ENCODE results near the gene GMDS.

Gene GMDS

GRCh38 chr6:2140438-2141128, 104.8 kb downstream of the GMDS start:
- in situ Hi-C loops (cut with HindIII; ENCODE audit: low sequenced_read_pairs) = no loop called here

- in situ Hi-C loops (cut with HindIII; ENCODE audit: low sequenced_read_pairs) = no loop called here
These were observed 110.0 kb downstream of the GMDS start for GRCh38 chr6:2135401-2135800.

- in situ Hi-C loops (cut with HindIII; ENCODE audit: low sequenced_read_pairs) = no loop called here
These were observed 110.9 kb downstream of the GMDS start for GRCh38 chr6:2134554-2134953.

- in situ Hi-C loops (cut with HindIII; ENCODE audit: low sequenced_read_pairs) = no loop called here
These were observed 111.6 kb downstream of the GMDS start for GRCh38 chr6:2133716-2134310.

- in situ Hi-C loops (cut with HindIII; ENCODE audit: low sequenced_read_pairs) = no loop called here
These were observed 112.5 kb downstream of the GMDS start for GRCh38 chr6:2132916-2133315.

GRCh38 chr6:2132416-2132815, 113.0 kb downstream of the GMDS start:
- in situ Hi-C loops (cut with HindIII; ENCODE audit: low sequenced_read_pairs) = no loop called here

GRCh38 chr6:2129182-2129621, 116.2 kb downstream of the GMDS start:
- in situ Hi-C loops (cut with HindIII; ENCODE audit: low sequenced_read_pairs) = no loop called here

- in situ Hi-C loops (cut with HindIII; ENCODE audit: low sequenced_read_pairs) = no loop called here
These were observed 117.9 kb downstream of the GMDS start for GRCh38 chr6:2127484-2127911.

- in situ Hi-C loops (cut with HindIII; ENCODE audit: low sequenced_read_pairs) = no loop called here
These were observed 119.1 kb downstream of the GMDS start for GRCh38 chr6:2126351-2126750.

GRCh38 chr6:2125158-2125557, 120.2 kb downstream of the GMDS start:
- in situ Hi-C loops (cut with HindIII; ENCODE audit: low sequenced_read_pairs) = no loop called here

- in situ Hi-C loops (cut with HindIII; ENCODE audit: low sequenced_read_pairs) = no loop called here
These were observed 121.1 kb downstream of the GMDS start for GRCh38 chr6:2124260-2124709.

- in situ Hi-C loops (cut with HindIII; ENCODE audit: low sequenced_read_pairs) = no loop called here
These were observed 124.5 kb downstream of the GMDS start for GRCh38 chr6:2120912-2121311.

- in situ Hi-C loops (cut with HindIII; ENCODE audit: low sequenced_read_pairs) = no loop called here
These were observed 126.1 kb downstream of the GMDS start for GRCh38 chr6:2119275-2119674.

GRCh38 chr6:2118136-2118535, 127.3 kb downstream of the GMDS start:
- in situ Hi-C loops (cut with HindIII; ENCODE audit: low sequenced_read_pairs) = no loop called here

GRCh38 chr6:2117447-2117846, 128.0 kb downstream of the GMDS start:
- in situ Hi-C loops (cut with HindIII; ENCODE audit: low sequenced_read_pairs) = no loop called here

- in situ Hi-C loops (cut with HindIII; ENCODE audit: low sequenced_read_pairs) = no loop called here
These were observed 128.9 kb downstream of the GMDS start for GRCh38 chr6:2116496-2116895.

- in situ Hi-C loops (cut with HindIII; ENCODE audit: low sequenced_read_pairs) = no loop called here
These were observed 131.3 kb downstream of the GMDS start for GRCh38 chr6:2114100-2114499.

- in situ Hi-C loops (cut with HindIII; ENCODE audit: low sequenced_read_pairs) = no loop called here
These were observed 134.2 kb downstream of the GMDS start for GRCh38 chr6:2111162-2111677.

GRCh38 chr6:2110504-2110903, 134.9 kb downstream of the GMDS start:
- in situ Hi-C loops (cut with HindIII; ENCODE audit: low sequenced_read_pairs) = no loop called here

- in situ Hi-C loops (cut with HindIII; ENCODE audit: low sequenced_read_pairs) = no loop called here
These were observed 135.6 kb downstream of the GMDS start for GRCh38 chr6:2109796-2110195.

- in situ Hi-C loops (cut with HindIII; ENCODE audit: low sequenced_read_pairs) = no loop called here
These were observed 136.6 kb downstream of the GMDS start for GRCh38 chr6:2108700-2109306.

GRCh38 chr6:2104524-2104880, 140.9 kb downstream of the GMDS start:
- in situ Hi-C loops (cut with HindIII; ENCODE audit: low sequenced_read_pairs) = no loop called here
